Glutamatergic neuron (in vitro differentiated cells): ENCODE results near the gene ANXA5. TPM values are rescaled to one million over a fixed set of nuclear protein-coding genes. Genes with fewer than 3 reads are reported as not detected.

Experiments used
- DNase-seq: peaks from one replicate; pipeline ENCODE4 v3.0.0; 2022
- H3K27ac Mint-ChIP-seq: one replicate; pipeline ENCODE4 v1.8.0; 2020; ENCODE audit warnings: mild to moderate bottlenecking, mixed read lengths, inconsistent platforms; ENCODE audit not compliant: unreplicated experiment
- H3K27me3 Mint-ChIP-seq: one replicate; pipeline ENCODE4 v1.8.0; 2020; ENCODE audit warnings: mild to moderate bottlenecking, moderate library complexity, mixed read lengths, inconsistent platforms; ENCODE audit not compliant: unreplicated experiment
- H3K36me3 Mint-ChIP-seq: one replicate; pipeline ENCODE4 v1.8.0; 2020; ENCODE audit warnings: mild to moderate bottlenecking, mixed read lengths, inconsistent platforms; ENCODE audit not compliant: unreplicated experiment
- H3K4me1 Mint-ChIP-seq: one replicate; pipeline ENCODE4 v1.8.0; 2020; ENCODE audit warnings: mild to moderate bottlenecking, low read depth, mixed read lengths, inconsistent platforms; ENCODE audit not compliant: unreplicated experiment
- H3K4me3 Mint-ChIP-seq: one replicate; pipeline ENCODE4 v1.8.0; 2020; ENCODE audit warnings: mild to moderate bottlenecking, mixed read lengths, inconsistent platforms; ENCODE audit not compliant: unreplicated experiment
- H3K9me3 Mint-ChIP-seq: one replicate; pipeline ENCODE4 v1.8.0; 2020; ENCODE audit warnings: mild to moderate bottlenecking, moderate library complexity, mixed read lengths, inconsistent platforms; ENCODE audit not compliant: unreplicated experiment
- total RNA-seq: library from RNA; stranded (reverse); fragmentation: NEBNext Ultra II Directional; extraction: Animal tissue kit (Norgen Biotek cat#: 25700); gene quantifications from one replicate; pipeline ENCODE4 v1.2.1, GENCODE V29; 2021; ENCODE audit not compliant: unreplicated experiment
- TF ChIP-seq, protein P1 (sequence below): fragments of 200-600 bp; sonication (generic); IDR thresholded peaks from one replicate; pipeline ENCODE4 v1.5.0; 2021; ENCODE audit not compliant: partially characterized antibody, unreplicated experiment

The ANXA5 gene
- total RNA-seq, 1 donor from 2014 or later = 250 TPM

GRCh38 chr4:121656269-121656641 is 40.5 kb downstream of the ANXA5 start:
- Mint-ChIP-seq H3K27me3 (peaks cover 3% of the 10 kb centered on the region), H3K4me1 (no peaks in the 10 kb centered on the region), H3K27ac (no peak overlapping the region), H3K36me3 (no peaks in the 10 kb centered on the region), H3K4me3 (no peak overlapping the region), H3K9me3 (no peaks in the 10 kb centered on the region)
- DNase-seq = peak; percentile 62
- TF ChIP-seq, protein P1, sequence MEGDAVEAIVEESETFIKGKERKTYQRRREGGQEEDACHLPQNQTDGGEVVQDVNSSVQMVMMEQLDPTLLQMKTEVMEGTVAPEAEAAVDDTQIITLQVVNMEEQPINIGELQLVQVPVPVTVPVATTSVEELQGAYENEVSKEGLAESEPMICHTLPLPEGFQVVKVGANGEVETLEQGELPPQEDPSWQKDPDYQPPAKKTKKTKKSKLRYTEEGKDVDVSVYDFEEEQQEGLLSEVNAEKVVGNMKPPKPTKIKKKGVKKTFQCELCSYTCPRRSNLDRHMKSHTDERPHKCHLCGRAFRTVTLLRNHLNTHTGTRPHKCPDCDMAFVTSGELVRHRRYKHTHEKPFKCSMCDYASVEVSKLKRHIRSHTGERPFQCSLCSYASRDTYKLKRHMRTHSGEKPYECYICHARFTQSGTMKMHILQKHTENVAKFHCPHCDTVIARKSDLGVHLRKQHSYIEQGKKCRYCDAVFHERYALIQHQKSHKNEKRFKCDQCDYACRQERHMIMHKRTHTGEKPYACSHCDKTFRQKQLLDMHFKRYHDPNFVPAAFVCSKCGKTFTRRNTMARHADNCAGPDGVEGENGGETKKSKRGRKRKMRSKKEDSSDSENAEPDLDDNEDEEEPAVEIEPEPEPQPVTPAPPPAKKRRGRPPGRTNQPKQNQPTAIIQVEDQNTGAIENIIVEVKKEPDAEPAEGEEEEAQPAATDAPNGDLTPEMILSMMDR = peak; percentile 39

- H3K36me3 Mint-ChIP-seq = no peaks in the 10 kb centered on the region
- TF ChIP-seq, protein P1 = no peak
- H3K27ac Mint-ChIP-seq = no peak overlapping the region
- DNase-seq = no peak
- no peak overlapping the region for H3K4me3 Mint-ChIP-seq
- H3K9me3 Mint-ChIP-seq = no peaks in the 10 kb centered on the region
- peaks cover 3% of the 10 kb centered on the region for H3K27me3 Mint-ChIP-seq
- no peaks in the 10 kb centered on the region for H3K4me1 Mint-ChIP-seq
Observed at GRCh38 chr4:121655320-121656268, 41.2 kb downstream of the ANXA5 start.

GRCh38 chr4:121654738-121655137 is 42.0 kb downstream of the ANXA5 start:
- Mint-ChIP-seq H3K36me3 (no peaks in the 10 kb centered on the region), H3K4me1 (no peaks in the 10 kb centered on the region), H3K4me3 (no peak overlapping the region), H3K9me3 (no peaks in the 10 kb centered on the region), H3K27ac (no peak overlapping the region), H3K27me3 (peaks cover 3% of the 10 kb centered on the region)
- TF ChIP-seq, protein P1 = no peak
- no peak for DNase-seq

GRCh38 chr4:121653986-121654385 is 42.8 kb downstream of the ANXA5 start:
- Mint-ChIP-seq H3K27ac (no peak overlapping the region), H3K4me1 (no peaks in the 10 kb centered on the region), H3K4me3 (no peak overlapping the region), H3K9me3 (no peaks in the 10 kb centered on the region), H3K27me3 (peaks cover 3% of the 10 kb centered on the region), H3K36me3 (no peaks in the 10 kb centered on the region)
- no peak for DNase-seq
- TF ChIP-seq, protein P1 = no peak

DNA sequence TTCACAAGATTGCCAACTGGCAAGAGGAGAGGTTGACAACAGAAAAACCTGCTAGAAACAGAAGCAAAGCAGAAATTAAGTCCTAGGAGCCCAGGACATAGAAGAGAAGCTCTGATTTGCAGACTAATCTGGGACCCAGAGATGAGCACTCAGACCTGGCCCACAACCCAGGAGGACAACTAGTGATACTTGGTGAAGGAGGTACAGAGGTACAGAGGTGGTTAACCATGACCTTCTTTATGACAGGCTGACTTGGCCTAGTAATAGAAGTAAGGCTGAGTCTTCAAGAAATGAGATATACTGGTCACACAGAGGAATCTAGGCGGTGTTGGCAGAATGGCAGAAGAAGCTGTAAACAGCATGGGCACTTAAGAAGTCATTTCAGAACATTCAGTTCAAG is 43.6 kb downstream of the ANXA5 start:
- Mint-ChIP-seq H3K36me3 (no peaks in the 10 kb centered on the region), H3K4me3 (no peak overlapping the region), H3K27ac (no peak overlapping the region), H3K4me1 (no peaks in the 10 kb centered on the region), H3K9me3 (no peaks in the 10 kb centered on the region), H3K27me3 (peaks cover 3% of the 10 kb centered on the region)
- DNase-seq = no peak
- TF ChIP-seq, protein P1 = no peak
